Gastrocnemius medialis (tissue), 4 donors: ENCODE data around the gene KIF21B.

Source experiments
- POLR2A ChIP-seq, 2 donors: fragments of 450-650 bp; IDR thresholded peaks; one replicate each; pipeline ENCODE4 v1.6.1; 2017; ENCODE audit warnings: antibody characterized with exemption in 2 of 2, mild to moderate bottlenecking in 2 of 2, moderate library complexity in 2 of 2
- TF ChIP-seq, protein P1 (sequence below), 5 experiments: fragments of 450-650 bp in 3 of 5; fragments of 200-600 bp in 2 of 5; sonication (generic) in 2 of 5; IDR thresholded peaks in 4 of 5; conservative IDR thresholded peaks in 1 of 5; 1 replicate in 4 of 5; 2 replicates in 1 of 5; pipeline ENCODE4 v1.5.1; 2016 to 2019; ENCODE audit warnings: antibody characterized with exemption in 5 of 5, mild to moderate bottlenecking in 3 of 5, moderate library complexity in 3 of 5

DNA sequence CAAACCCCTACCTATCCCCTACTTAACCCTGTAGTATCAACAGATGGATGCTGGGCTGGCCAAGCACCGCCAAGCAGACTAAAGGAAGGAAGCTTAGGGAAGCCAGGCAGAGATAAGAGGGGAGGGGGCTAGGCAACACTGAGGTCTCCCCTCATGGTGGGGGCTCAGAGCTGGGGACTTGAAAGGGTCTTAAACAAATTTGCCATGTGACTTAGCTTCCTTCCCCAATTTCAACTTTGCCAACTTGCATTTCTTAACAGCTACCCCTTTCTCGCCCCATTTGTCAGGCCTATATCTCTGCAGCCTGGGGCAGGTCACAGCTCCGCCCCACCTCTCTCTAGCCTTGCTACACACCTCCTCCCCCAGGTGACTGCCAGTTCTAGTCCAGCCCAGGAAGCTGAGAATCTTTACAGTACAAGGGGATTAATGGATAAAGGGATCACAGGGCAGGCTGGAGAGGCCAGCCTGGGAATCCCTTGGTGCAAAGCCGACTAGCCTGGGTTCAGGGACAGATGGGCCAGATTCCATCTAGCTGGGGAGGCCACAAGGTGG lies 3.4 kb downstream of the KIF21B start:
- TF ChIP-seq, protein P1, sequence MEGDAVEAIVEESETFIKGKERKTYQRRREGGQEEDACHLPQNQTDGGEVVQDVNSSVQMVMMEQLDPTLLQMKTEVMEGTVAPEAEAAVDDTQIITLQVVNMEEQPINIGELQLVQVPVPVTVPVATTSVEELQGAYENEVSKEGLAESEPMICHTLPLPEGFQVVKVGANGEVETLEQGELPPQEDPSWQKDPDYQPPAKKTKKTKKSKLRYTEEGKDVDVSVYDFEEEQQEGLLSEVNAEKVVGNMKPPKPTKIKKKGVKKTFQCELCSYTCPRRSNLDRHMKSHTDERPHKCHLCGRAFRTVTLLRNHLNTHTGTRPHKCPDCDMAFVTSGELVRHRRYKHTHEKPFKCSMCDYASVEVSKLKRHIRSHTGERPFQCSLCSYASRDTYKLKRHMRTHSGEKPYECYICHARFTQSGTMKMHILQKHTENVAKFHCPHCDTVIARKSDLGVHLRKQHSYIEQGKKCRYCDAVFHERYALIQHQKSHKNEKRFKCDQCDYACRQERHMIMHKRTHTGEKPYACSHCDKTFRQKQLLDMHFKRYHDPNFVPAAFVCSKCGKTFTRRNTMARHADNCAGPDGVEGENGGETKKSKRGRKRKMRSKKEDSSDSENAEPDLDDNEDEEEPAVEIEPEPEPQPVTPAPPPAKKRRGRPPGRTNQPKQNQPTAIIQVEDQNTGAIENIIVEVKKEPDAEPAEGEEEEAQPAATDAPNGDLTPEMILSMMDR (IDR thresholded peaks at IDR 0.05 in 4 of 5, conservative IDR thresholded peaks at IDR 0.05 in 1 of 5) = no peak
- no peak for TF ChIP-seq POLR2A (IDR thresholded peaks at IDR 0.05)
